Endothelial cell of umbilical vein (primary cell): ENCODE measurements around the gene FAU. TPM values are rescaled to one million over a fixed set of nuclear protein-coding genes. Genes with fewer than 3 reads are reported as not detected.
"Not testable (repeated sequence)": the region's sequence is repeated elsewhere in the genome, so short reads cannot be mapped to it uniquely, and the experiment has no call there.

Experiments
- BruUV-seq: library from RNA; stranded (reverse); fragments of 400-500 nt; replicated peaks from 2 replicates; lab custom pipeline; 2021; lab: Mats Ljungman, UMichigan
- CTCF ChIA-PET: fragments of 300-600, 350-600 bp; sonication (Branson Sonifier 250); formaldehyde crosslinking; loops from one replicate; lab custom pipeline; 2021; ENCODE audit warnings: antibody characterized with exemption, inconsistent platforms; lab: Charles Lee
- POLR2A ChIA-PET: fragments of 300-600, 350-600 bp; sonication (Branson Sonifier 250); formaldehyde crosslinking; loops from one replicate; lab custom pipeline; 2021; ENCODE audit warnings: antibody characterized with exemption, inconsistent platforms; lab: Charles Lee
- DNase-seq: peaks from one replicate; pipeline ENCODE4 v3.0.0-alpha.2; 2011; ENCODE audit warnings: low read depth, low spot score
- FAIRE-seq: peaks from 2 replicates; lab custom pipeline; 2011; peaks lifted over from hg19 to GRCh38; lab: Jason Lieb, UNC
- H2AFZ ChIP-seq: 2 replicates; pipeline ENCODE4 v1.6.0; 2012; ENCODE audit warnings: low read depth, low read length, control low read depth, inconsistent platforms
- H3K27ac ChIP-seq: 2 replicates; pipeline ENCODE4 v1.5.1; 2011; ENCODE audit warnings: low read depth, mild to moderate bottlenecking, control low read depth, low read length, moderate library complexity; ENCODE audit not compliant: insufficient read depth
- H3K27me3 ChIP-seq, 2 experiments: 2 replicates each; pipeline versions ENCODE4 v1.6.0 to v1.6.1; 2011; ENCODE audit warnings: low read length in 2 of 2, mixed read lengths in 1 of 2; ENCODE audit not compliant: control insufficient read depth in 2 of 2, insufficient read depth in 2 of 2
- H3K36me3 ChIP-seq, 2 experiments: 2 replicates in 1 of 2; 3 replicates in 1 of 2; pipeline ENCODE4 v1.5.1; 2011; ENCODE audit warnings: low read length in 2 of 2, mild to moderate bottlenecking in 1 of 2, moderate library complexity in 1 of 2; ENCODE audit not compliant: control insufficient read depth in 2 of 2, insufficient read depth in 2 of 2; ENCODE audit errors: extremely low read depth in 1 of 2
- H3K4me1 ChIP-seq: 3 replicates; pipeline ENCODE4 v1.5.1; 2011; ENCODE audit warnings: mild to moderate bottlenecking, low read length; ENCODE audit not compliant: control insufficient read depth, insufficient read depth; ENCODE audit errors: extremely low read depth
- H3K4me2 ChIP-seq: 2 replicates; pipeline ENCODE4 v1.6.1; 2011; ENCODE audit warnings: low read length, control low read depth, mixed read lengths; ENCODE audit not compliant: insufficient read depth
- H3K4me3 ChIP-seq, 3 experiments: fragments of 200-600 bp in 1 of 3; sonication (generic), shearing (Covaris generic) in 1 of 3; replicated peaks in 1 of 3; 2 replicates each; pipeline ENCODE4 v1.5.1; 2011 to 2016; ENCODE audit warnings: control low read depth in 3 of 3, low read length in 3 of 3, mild to moderate bottlenecking in 2 of 3, inconsistent platforms in 1 of 3, low read depth in 1 of 3, moderate library complexity in 1 of 3; ENCODE audit not compliant: insufficient read depth in 1 of 3
- H3K79me2 ChIP-seq: 2 replicates; pipeline ENCODE4 v1.6.0; 2012; ENCODE audit warnings: low read length, inconsistent platforms; ENCODE audit not compliant: control insufficient read depth, insufficient read depth
- H3K9ac ChIP-seq: replicated peaks from 2 replicates; pipeline ENCODE3; 2011; ENCODE audit warnings: low read length, control low read depth; ENCODE audit not compliant: insufficient read depth; ENCODE audit errors: extremely low read depth
- H3K9me1 ChIP-seq: replicated peaks from 3 replicates; pipeline ENCODE4 v1.6.0; 2011; ENCODE audit warnings: mild to moderate bottlenecking, low read length; ENCODE audit not compliant: control insufficient read depth, insufficient read depth; ENCODE audit errors: extremely low read depth
- H3K9me3 ChIP-seq: replicated peaks from 2 replicates; pipeline ENCODE4 v1.5.1; 2012; ENCODE audit warnings: low read length, inconsistent platforms; ENCODE audit not compliant: control insufficient read depth, insufficient read depth
- H4K20me1 ChIP-seq: replicated peaks from 2 replicates; pipeline ENCODE3; 2011; ENCODE audit warnings: mild to moderate bottlenecking, low read length; ENCODE audit not compliant: control insufficient read depth, insufficient read depth; ENCODE audit errors: extremely low read depth
- CTCF ChIP-seq, 2 donors: IDR thresholded peaks; 1 replicate in 1 of 2; 2 replicates in 1 of 2; pipeline ENCODE4 v1.5.1; 2011; ENCODE audit warnings: low read length in 2 of 2, mild to moderate bottlenecking in 2 of 2, moderate library complexity in 2 of 2, control low read depth in 1 of 2, inconsistent platforms in 1 of 2, low read depth in 1 of 2; ENCODE audit not compliant: insufficient read depth in 1 of 2; ENCODE audit errors: extremely low read depth in 1 of 2
- EZH2 ChIP-seq: IDR thresholded peaks from 2 replicates; pipeline ENCODE4 v1.6.1; 2012; ENCODE audit warnings: borderline replicate concordance, low read depth, mild to moderate bottlenecking, moderate library complexity, low read length, inconsistent platforms; ENCODE audit not compliant: severe bottlenecking
- FOS ChIP-seq: IDR thresholded peaks from 2 replicates; pipeline ENCODE4 v1.6.1; 2011; ENCODE audit warnings: mild to moderate bottlenecking, low read length, moderate library complexity, borderline replicate concordance; ENCODE audit not compliant: insufficient read depth
- GATA2 ChIP-seq: IDR thresholded peaks from 2 replicates; pipeline ENCODE4 v1.7.0; 2011; ENCODE audit warnings: low read depth, mild to moderate bottlenecking, moderate library complexity, mixed read lengths, low read length; ENCODE audit not compliant: insufficient read length, insufficient read depth
- JUN ChIP-seq: IDR thresholded peaks from 2 replicates; pipeline ENCODE4 v1.6.1; 2011; ENCODE audit warnings: borderline replicate concordance, low read depth; ENCODE audit not compliant: insufficient read length, insufficient read depth
- MYC ChIP-seq: IDR thresholded peaks from one replicate; pipeline ENCODE4 v1.6.1; 2011; ENCODE audit warnings: mild to moderate bottlenecking, low read depth, low read length
- POLR2A ChIP-seq: IDR thresholded peaks from 2 replicates; pipeline ENCODE4 v1.6.1; 2012; ENCODE audit warnings: low read depth, mild to moderate bottlenecking, control low read depth, low read length
- POLR2AphosphoS5 ChIP-seq: IDR thresholded peaks from 2 replicates; pipeline ENCODE4 v1.6.1; 2012; ENCODE audit warnings: low read depth, mild to moderate bottlenecking, control low read depth, low read length, moderate library complexity; ENCODE audit not compliant: insufficient read depth
- dilution Hi-C: fragments of 300-500 bp; cut with MboI; formaldehyde crosslinking; loops from one replicate; pipeline ENCODE4 v1.15.0; 2019; ENCODE audit warnings: low sequenced_read_pairs; ENCODE audit not compliant: extremely low pct_ligation_motif_present
- intact Hi-C: fragments of 100-400 bp; cut with micrococcal nuclease; formaldehyde crosslinking; loops from one replicate; pipeline ENCODE4 v1.10.0; 2022
- polyA plus RNA-seq, 4 experiments: library from polyadenylated mRNA; depleted of rRNA in 3 of 4; stranded (reverse) in 3 of 4; unstranded in 1 of 4; fragments of >200 nt; gene quantifications; 2 replicates each; pipeline versions ENCODE4 v1.2.1 to v1.2.3, GENCODE V29; 2011 to 2012; ENCODE audit warnings: missing spikeins in 1 of 4
- total RNA-seq: library from RNA; stranded (reverse); gene quantifications from 2 replicates; pipeline ENCODE4 v1.2.3, GENCODE V29; 2021
- TF ChIP-seq, protein P1 (sequence below): IDR thresholded peaks from 2 replicates; pipeline ENCODE4 v1.6.1; 2011; ENCODE audit not compliant: insufficient read depth, insufficient read length

Gene FAU
- total and polyA plus RNA-seq, 2 donors (not counting 3 experiments of a cell fraction or from before 2014, with no cell fraction given) = 741 to 746 TPM

DNA sequence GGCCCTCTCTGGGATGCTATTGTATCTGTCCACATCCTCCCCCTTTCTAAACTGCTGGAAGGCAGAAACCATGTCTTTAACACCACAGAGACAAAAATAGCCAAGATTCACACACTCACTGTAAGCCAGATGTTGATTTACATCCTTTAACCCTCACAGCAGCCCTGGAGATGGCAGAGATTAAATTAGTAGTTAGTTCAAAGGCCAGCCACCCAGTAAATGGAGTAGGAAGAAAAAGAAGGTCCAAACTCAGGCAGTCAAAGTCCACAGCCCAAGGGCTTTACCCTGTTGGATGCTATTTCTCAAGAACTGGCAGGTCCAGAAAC is 2.3 kb downstream of the FAU start:
- peaks cover 39% of the 10 kb centered on the region for H3K79me2 ChIP-seq
- dilution Hi-C loops = no loop called here

GRCh38 chr11:65118891-65119669 is 2.9 kb downstream of the FAU start:
- H3K27me3 ChIP-seq, H3K9ac ChIP-seq, DNase-seq, H3K4me2 ChIP-seq, H4K20me1 ChIP-seq, H3K9me3 ChIP-seq, BruUV-seq, dilution Hi-C loops, FAIRE-seq, H3K27ac ChIP-seq, H3K4me3 ChIP-seq, H3K9me1 ChIP-seq, H2AFZ ChIP-seq: not testable (repeated sequence)
- Histone ChIP-seq H3K79me2 (peaks cover 37% of the 10 kb centered on the region), H3K4me1 (peaks cover 18% of the 10 kb centered on the region), H3K36me3 (peaks cover 7 to 13% of the 10 kb centered on the region in 2 experiments)
- intact Hi-C loops = loop anchor here (2.0 kb wide), 1 partner anchor 198 kb away; no protein-coding TSS in a partner anchor
- ChIA-PET CTCF (interaction anchor here (2.3 kb wide), 1 partner anchor 105 kb away, joined by 17 read pairs; the partner anchor contains the start of gene ARL2), POLR2A (interaction anchor here (0.6 kb wide), 1 partner anchor 271 kb away, joined by 5 read pairs; no protein-coding TSS in a partner anchor)

More for the DNA sequence above, 2.3 kb downstream of the FAU start:
- Histone ChIP-seq H3K36me3 (peaks cover 7 to 14% of the 10 kb centered on the region in 2 experiments), H3K4me3 (no peak overlapping the region), H3K4me1 (peaks cover 18% of the 10 kb centered on the region), H2AFZ (no peak overlapping the region), H3K9ac (no peak overlapping the region), H3K27me3 (no peaks in the 10 kb centered on the region), H3K9me1 (no peaks in the 10 kb centered on the region), H3K4me2 (no peak overlapping the region), H4K20me1 (no peaks in the 10 kb centered on the region), H3K27ac (no peak overlapping the region), H3K9me3 (no peaks in the 10 kb centered on the region)
- CTCF ChIA-PET = interaction anchor here (3.4 kb wide), 1 partner anchor 8 kb away, joined by 45 read pairs; the partner anchor contains the start of gene TM7SF2
- POLR2A ChIA-PET = interaction anchor here (0.6 kb wide), 1 partner anchor 271 kb away, joined by 5 read pairs; no protein-coding TSS in a partner anchor
- TF ChIP-seq JUN = no peak
- TF ChIP-seq CTCF (IDR thresholded peaks at IDR 0.05; ENCODE audit: extremely low read depth in 1 of 2, insufficient read depth in 1 of 2, low read depth in 1 of 2, low read length in 2 of 2) = no peak
- no peak for TF ChIP-seq FOS
- TF ChIP-seq, protein P1, sequence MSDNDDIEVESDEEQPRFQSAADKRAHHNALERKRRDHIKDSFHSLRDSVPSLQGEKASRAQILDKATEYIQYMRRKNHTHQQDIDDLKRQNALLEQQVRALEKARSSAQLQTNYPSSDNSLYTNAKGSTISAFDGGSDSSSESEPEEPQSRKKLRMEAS = no peak
- TF ChIP-seq POLR2A = no peak
- TF ChIP-seq EZH2 = no peak
- no peak for TF ChIP-seq MYC
- no peak for TF ChIP-seq POLR2AphosphoS5
- no peak for TF ChIP-seq GATA2
- no TSS peak for BruUV-seq
- FAIRE-seq = no peak
- DNase-seq = no peak
- intact Hi-C loops = loop anchor here (2.0 kb wide), 1 partner anchor 197 kb away; no protein-coding TSS in a partner anchor
